HepG2 (cell line): ENCODE results near the gene TUBA4B. TPM values are rescaled to one million over a fixed set of nuclear protein-coding genes. Genes with fewer than 3 reads are reported as not detected.

Source experiments
- ARID2 ChIP-seq: sonication (generic); formaldehyde crosslinking; IDR thresholded peaks from 2 replicates; pipeline ENCODE4 v1.8.1; 2022; ENCODE audit warnings: mild to moderate bottlenecking, missing genetic modification reagents, borderline replicate concordance
- CBFB ChIP-seq: sonication (generic); formaldehyde crosslinking; IDR thresholded peaks from 2 replicates; pipeline ENCODE4 v1.4.0; 2020; ENCODE audit warnings: missing genetic modification reagents
- DDIT3 ChIP-seq: sonication (generic); formaldehyde crosslinking; IDR thresholded peaks from 2 replicates; pipeline ENCODE4 v1.4.0; 2020; ENCODE audit warnings: mild to moderate bottlenecking, missing genetic modification reagents
- FOXA3 ChIP-seq: IDR thresholded peaks from 2 replicates; pipeline ENCODE4 v1.6.1; 2016; ENCODE audit warnings: missing genetic modification reagents, missing compliant biosample characterization
- GLI4 ChIP-seq: sonication (generic); formaldehyde crosslinking; IDR thresholded peaks from 2 replicates; pipeline ENCODE4 v1.5.1; 2020; ENCODE audit warnings: missing genetic modification reagents, mild to moderate bottlenecking, moderate library complexity, borderline replicate concordance
- HOMEZ ChIP-seq: IDR thresholded peaks from 2 replicates; pipeline ENCODE4 v1.6.1; 2016; ENCODE audit warnings: low read depth
- HOXA7 ChIP-seq: sonication (generic); formaldehyde crosslinking; IDR thresholded peaks from 2 replicates; pipeline ENCODE4 v1.8.1; 2022; ENCODE audit warnings: mild to moderate bottlenecking, missing genetic modification reagents, moderate library complexity
- KLF16 ChIP-seq, 2 experiments: sonication (generic) in 1 of 2; formaldehyde crosslinking in 1 of 2; IDR thresholded peaks; 2 replicates each; pipeline versions ENCODE4 v1.6.1 to v1.8.0; 2016 to 2023; ENCODE audit warnings: missing genetic modification reagents in 2 of 2, missing compliant biosample characterization in 1 of 2
- MIXL1 ChIP-seq: IDR thresholded peaks from 2 replicates; pipeline ENCODE4 v1.6.1; 2016
- NR2F2 ChIP-seq: IDR thresholded peaks from 2 replicates; pipeline ENCODE4 v1.6.1; 2012; ENCODE audit warnings: low read depth, inconsistent platforms, borderline replicate concordance
- RBM22 ChIP-seq: fragments of 200-400 bp; formaldehyde crosslinking; optimal IDR thresholded peaks from 2 replicates; pipeline ENCODE3; 2017; ENCODE audit warnings: mild to moderate bottlenecking, low read length, moderate library complexity
- SMC3 ChIP-seq: IDR thresholded peaks from 2 replicates; pipeline ENCODE4 v1.6.1; 2011; ENCODE audit warnings: low read length, improper control_type of control experiment
- SSRP1 ChIP-seq: IDR thresholded peaks from 2 replicates; pipeline ENCODE4 v1.6.1; 2016; ENCODE audit warnings: control low read depth
- TGIF2 ChIP-seq: IDR thresholded peaks from 2 replicates; pipeline ENCODE4 v1.6.1; 2016; ENCODE audit warnings: control low read depth, missing compliant biosample characterization
- ZBTB37 ChIP-seq: sonication (generic); formaldehyde crosslinking; IDR thresholded peaks from 2 replicates; pipeline ENCODE4 v1.4.0; 2020; ENCODE audit warnings: mild to moderate bottlenecking, missing genetic modification reagents
- ZBTB39 ChIP-seq: sonication (generic); formaldehyde crosslinking; IDR thresholded peaks from 2 replicates; pipeline ENCODE4 v1.5.0; 2020; ENCODE audit warnings: missing genetic modification reagents
- ZFP36L2 ChIP-seq: sonication (generic); formaldehyde crosslinking; IDR thresholded peaks from 2 replicates; pipeline ENCODE4 v1.4.0; 2020; ENCODE audit warnings: missing genetic modification reagents
- ZFYVE20 ChIP-seq: sonication (generic); formaldehyde crosslinking; IDR thresholded peaks from 2 replicates; pipeline ENCODE4 v1.8.0; 2023; ENCODE audit warnings: low read depth, mild to moderate bottlenecking, moderate library complexity, missing genetic modification reagents, borderline replicate concordance
- ZMAT3 ChIP-seq: sonication (generic); formaldehyde crosslinking; conservative IDR thresholded peaks from 2 replicates; pipeline ENCODE4 v1.7.0; 2021; ENCODE audit warnings: missing genetic modification reagents
- ZNF337 ChIP-seq: sonication (generic); formaldehyde crosslinking; IDR thresholded peaks from 2 replicates; pipeline ENCODE4 v1.5.1; 2020; ENCODE audit warnings: missing genetic modification reagents, low read depth, mild to moderate bottlenecking, borderline replicate concordance
- ZNF552 ChIP-seq: sonication (generic); formaldehyde crosslinking; IDR thresholded peaks from 2 replicates; pipeline ENCODE4 v1.9.0; 2022; ENCODE audit warnings: missing genetic modification reagents, mild to moderate bottlenecking, borderline replicate concordance
- ZNF678 ChIP-seq: sonication (generic); formaldehyde crosslinking; IDR thresholded peaks from 2 replicates; pipeline ENCODE4 v1.4.0; 2020; ENCODE audit warnings: mild to moderate bottlenecking, missing genetic modification reagents
- ZNF782 ChIP-seq: sonication (generic); formaldehyde crosslinking; IDR thresholded peaks from 2 replicates; pipeline ENCODE4 v1.4.0; 2020; ENCODE audit warnings: missing genetic modification reagents, mild to moderate bottlenecking, borderline replicate concordance
- polyA plus RNA-seq, 8 experiments: library from polyadenylated mRNA; depleted of rRNA in 3 of 8; stranded (reverse) in 7 of 8; unstranded in 1 of 8; fragments of >200 nt; fragmentation: Illumina TruSeq in 4 of 8; extraction: Trizol in 4 of 8; gene quantifications; 2 replicates each; pipeline versions ENCODE4 v1.2.1 to v1.2.3, GENCODE V29; 2011 to 2016; ENCODE audit warnings: low read depth in 4 of 8, missing spikeins in 1 of 8, mixed read lengths in 1 of 8; ENCODE audit not compliant: insufficient read depth in 1 of 8
- total RNA-seq, 5 experiments: library from RNA; depleted of rRNA; stranded (reverse); fragments of >200 nt; fragmentation: Illumina TruSeq; extraction: Trizol; gene quantifications; 2 replicates each; pipeline ENCODE4 v1.2.3, GENCODE V29; 2016; ENCODE audit warnings: low read depth in 1 of 5
- TF ChIP-seq, protein P1 (sequence below): sonication (generic); formaldehyde crosslinking; IDR thresholded peaks from 2 replicates; pipeline ENCODE4 v1.8.0; 2022; ENCODE audit warnings: missing genetic modification reagents, mild to moderate bottlenecking, inconsistent platforms, borderline replicate concordance

TUBA4B gene
- total and polyA plus RNA-seq, 2 of the 13 experiments (the other 11 are each of a cell fraction or from before 2014, with no cell fraction given), result 0.18 to 0.22 TPM

DNA sequence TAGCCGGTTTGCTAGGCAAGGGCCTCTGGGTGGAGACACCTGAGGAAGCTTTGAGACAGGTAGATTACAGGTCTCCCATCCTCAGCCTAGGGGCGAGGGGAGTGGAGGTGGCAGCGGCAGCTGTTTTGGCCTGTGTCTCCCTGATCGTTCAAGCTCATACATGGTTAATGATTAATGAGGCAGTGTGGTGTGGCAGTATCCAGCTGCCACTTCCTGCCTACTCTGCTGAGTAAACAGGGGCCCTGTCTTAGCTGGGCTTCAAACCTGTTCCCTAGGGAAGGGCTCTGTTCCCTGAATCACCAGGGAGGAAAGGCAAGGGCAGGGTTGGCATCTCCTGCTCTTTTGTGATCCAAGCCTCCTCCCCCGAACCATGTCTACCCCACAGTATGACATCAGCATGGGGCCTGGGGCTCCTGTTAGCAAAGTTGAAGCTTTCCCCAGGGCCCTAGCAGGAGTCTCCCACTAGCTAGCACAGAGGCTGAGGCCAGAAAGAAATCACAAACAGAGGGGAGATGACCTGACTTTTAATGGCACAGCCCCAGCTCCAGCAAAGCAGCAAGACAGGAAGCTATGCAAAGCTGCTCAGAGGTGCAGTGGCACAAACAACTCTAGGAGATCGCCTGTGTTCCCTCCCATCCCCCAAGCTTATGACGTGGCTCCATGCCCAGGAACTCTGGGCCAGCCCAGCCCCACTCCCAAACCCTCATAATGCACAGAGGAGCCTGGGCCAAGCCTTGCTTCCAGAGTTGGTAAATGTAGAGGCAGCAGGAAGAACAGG, 3.7 kb upstream of the TUBA4B start (continued):
- no peak for TF ChIP-seq ZFYVE20 (CRISPR knock-in tag)
- no peak for TF ChIP-seq HOXA7 (CRISPR knock-in tag)
- TF ChIP-seq NR2F2, result 0 out of 2 replicates have a peak, but pooled peaks have one; percentile 50
- TF ChIP-seq ARID2 (CRISPR knock-in tag), result peak; percentile 97
- TF ChIP-seq ZNF552, result no peak
- TF ChIP-seq HOMEZ (CRISPR knock-in tag), result peak; percentile 96
- 0 out of 2 replicates have a peak, but pooled peaks have one; percentile 76 for TF ChIP-seq ZNF337 (CRISPR knock-in tag)
- peak in 1 of 2 experiments; percentile 55; a peak in 1 of 4 replicates for TF ChIP-seq KLF16 (CRISPR knock-in tag; IDR thresholded peaks at IDR 0.05)
- TF ChIP-seq GLI4, result no peak; the same call in 1 of the 2 replicates
- TF ChIP-seq CBFB (CRISPR knock-in tag), result 0 out of 2 replicates have a peak, but pooled peaks have one; percentile 14
- no peak for TF ChIP-seq DDIT3 (CRISPR knock-in tag)
- no peak for TF ChIP-seq ZNF782 (CRISPR knock-in tag)
- TF ChIP-seq TGIF2 (CRISPR knock-in tag), result peak; percentile 61; the same call in 1 of the 2 replicates
- TF ChIP-seq MIXL1 (CRISPR knock-in tag), result peak; percentile 91
- TF ChIP-seq SMC3, result no peak; the same call in 1 of the 2 replicates
- TF ChIP-seq ZMAT3 (CRISPR knock-in tag), result peak; percentile 85
- peak; percentile 77; the same call in 1 of the 2 replicates for TF ChIP-seq ZBTB39
- TF ChIP-seq RBM22, result peak; percentile 88
- peak; percentile 88; the same call in 1 of the 2 replicates for TF ChIP-seq SSRP1
- TF ChIP-seq, protein P1, sequence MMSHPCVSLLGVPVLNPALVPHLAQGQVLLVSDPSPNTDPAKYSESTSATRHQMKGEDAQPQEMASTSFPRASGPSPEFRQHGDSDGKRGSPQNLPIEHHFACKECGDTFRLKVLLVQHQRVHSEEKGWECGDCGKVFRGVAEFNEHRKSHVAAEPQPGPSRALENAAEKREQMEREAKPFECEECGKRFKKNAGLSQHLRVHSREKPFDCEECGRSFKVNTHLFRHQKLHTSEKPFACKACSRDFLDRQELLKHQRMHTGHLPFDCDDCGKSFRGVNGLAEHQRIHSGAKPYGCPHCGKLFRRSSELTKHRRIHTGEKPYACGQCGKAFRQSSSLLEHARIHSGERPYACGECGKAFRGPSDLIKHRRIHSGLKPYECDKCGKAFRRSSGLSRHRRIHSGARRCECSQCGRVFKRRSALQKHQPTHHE (CRISPR knock-in tag), result 0 out of 2 replicates have a peak, but pooled peaks have one; percentile 4
- TF ChIP-seq ZFP36L2 (CRISPR knock-in tag), result no peak
- TF ChIP-seq FOXA3 (CRISPR knock-in tag), result peak; percentile 99
- TF ChIP-seq ZNF678 (CRISPR knock-in tag), result no peak
- TF ChIP-seq ZBTB37 (CRISPR knock-in tag), result no peak
